K562 (cell line): ENCODE measurements around the gene TMC5. TPM values are rescaled to one million over a fixed set of nuclear protein-coding genes. Genes with fewer than 3 reads are reported as not detected.

Experiments used
- CHD7 ChIP-seq: fragments of 200-600 bp; sonication (generic); IDR thresholded peaks from one replicate; pipeline ENCODE4 v1.6.1; 2012; ENCODE audit warnings: mild to moderate bottlenecking, low read depth, low read length, inconsistent platforms
- HDAC8 ChIP-seq: fragments of 450-650 bp; IDR thresholded peaks from 2 replicates; pipeline ENCODE4 v1.6.1; 2016; ENCODE audit warnings: mild to moderate bottlenecking, missing genetic modification characterization, moderate library complexity, missing compliant biosample characterization
- HOMEZ ChIP-seq: fragments of 250-450 bp; sonication (Bioruptor Pico); IDR thresholded peaks from 2 replicates; pipeline ENCODE4 v1.4.0; 2020; ENCODE audit warnings: mild to moderate bottlenecking, moderate library complexity
- IRF9 ChIP-seq: fragments of 450-650 bp; IDR thresholded peaks from 2 replicates; pipeline ENCODE4 v1.6.1; 2016; ENCODE audit warnings: missing biosample characterization, missing genetic modification characterization
- MCM7 ChIP-seq, 2 experiments: fragments of 450-650 bp; IDR thresholded peaks; 2 replicates each; pipeline ENCODE4 v1.6.1; 2016 to 2018
- RAD21 ChIP-seq, 2 experiments: fragments of 250-450 bp in 1 of 2; fragments of 450-650 bp in 1 of 2; sonication (Bioruptor Pico) in 1 of 2; formaldehyde crosslinking in 1 of 2; IDR thresholded peaks in 1 of 2; conservative IDR thresholded peaks in 1 of 2; 2 replicates each; pipeline versions ENCODE4 v1.4.0 to v1.8.0; 2020 to 2022; ENCODE audit warnings: mild to moderate bottlenecking in 2 of 2, moderate library complexity in 1 of 2
- SNIP1 ChIP-seq: fragments of 450-650 bp; IDR thresholded peaks from 2 replicates; pipeline ENCODE4 v1.7.1; 2017; ENCODE audit warnings: low read depth, mild to moderate bottlenecking
- TCFL5 ChIP-seq: fragments of 250-450 bp; sonication (Bioruptor Pico); conservative IDR thresholded peaks from 2 replicates; pipeline ENCODE4 v1.6.1; 2021; ENCODE audit warnings: mild to moderate bottlenecking, moderate library complexity, matching md5 sums
- YY1 ChIP-seq, 3 experiments: IDR thresholded peaks; 2 replicates each; pipeline ENCODE4 v1.6.1; 2011; ENCODE audit warnings: low read length in 2 of 3, mild to moderate bottlenecking in 2 of 3, moderate library complexity in 2 of 3, borderline replicate concordance in 1 of 3, control low read depth in 1 of 3, low read depth in 1 of 3; ENCODE audit not compliant: insufficient read depth in 3 of 3, insufficient replicate concordance in 2 of 3, control insufficient read depth in 1 of 3, insufficient read length in 1 of 3; ENCODE audit errors: extremely low read depth in 1 of 3
- ZNF655 ChIP-seq: fragments of 250-450 bp; sonication (Bioruptor Pico); IDR thresholded peaks from 2 replicates; pipeline ENCODE4 v1.5.0; 2021
- polyA plus RNA-seq, 8 experiments: library from polyadenylated mRNA; depleted of rRNA in 4 of 8; stranded (reverse) in 5 of 8; unstranded in 3 of 8; fragments of >200 nt; fragmentation: Nextera tagmentation in 2 of 8; fragmentation: Illumina TruSeq in 1 of 8; extraction: Ambion mirVana in 2 of 8; extraction: Trizol in 1 of 8; gene quantifications; 2 replicates each; pipeline versions ENCODE4 v1.2.1 to v1.2.3, GENCODE V29; 2011 to 2014; ENCODE audit warnings: inconsistent platforms in 1 of 8, missing spikeins in 1 of 8
- total RNA-seq, 7 experiments: library from RNA; depleted of rRNA in 6 of 7; stranded (reverse); fragments of >200 nt in 6 of 7; fragmentation: Illumina TruSeq in 2 of 7; extraction: Trizol in 2 of 7; gene quantifications; 2 replicates each; pipeline versions ENCODE4 v1.2.1 to v1.2.3, GENCODE V29; 2011 to 2021; ENCODE audit warnings: low replicate concordance in 1 of 7

TMC5 gene
- total and polyA plus RNA-seq, 9 of the 15 experiments (the other 6 are each of a cell fraction or from before 2014, with no cell fraction given), result 0.83 to 2.6 (median 1.6) TPM

- TF ChIP-seq HOMEZ (no peak), ZNF655 (CRISPR knock-in tag) (no peak), TCFL5 (CRISPR knock-in tag) (no peak), YY1 (IDR thresholded peaks at IDR 0.05; ENCODE audit: borderline replicate concordance in 1 of 3, control insufficient read depth in 1 of 3, extremely low read depth in 1 of 3, insufficient read depth in 3 of 3, insufficient read length in 1 of 3, insufficient replicate concordance in 2 of 3, low read depth in 1 of 3, low read length in 2 of 3) (no peak), IRF9 (no peak), SNIP1 (no peak), HDAC8 (no peak), RAD21 (CRISPR knock-in tag; conservative IDR thresholded peaks at IDR 0.05 in 1 of 2, IDR thresholded peaks at IDR 0.05 in 1 of 2) (peak; percentile 76 to 90), MCM7 (IDR thresholded peaks at IDR 0.05) (no peak), CHD7 (no peak)
Measured at GRCh38 chr16:19502395-19503131, 84.9 kb downstream of the TMC5 start (continued).
